HG03469 (cell line): ENCODE results near the gene CENPO.

Experiments
- ATAC-seq: cut with Tn5 transposase; IDR thresholded peaks from one replicate; pipeline ENCODE4 v1.9.1; 2021; ENCODE audit warnings: mild to moderate bottlenecking, moderate library complexity, moderate number of reproducible peaks; ENCODE audit not compliant: unreplicated experiment

The CENPO gene, protein sequence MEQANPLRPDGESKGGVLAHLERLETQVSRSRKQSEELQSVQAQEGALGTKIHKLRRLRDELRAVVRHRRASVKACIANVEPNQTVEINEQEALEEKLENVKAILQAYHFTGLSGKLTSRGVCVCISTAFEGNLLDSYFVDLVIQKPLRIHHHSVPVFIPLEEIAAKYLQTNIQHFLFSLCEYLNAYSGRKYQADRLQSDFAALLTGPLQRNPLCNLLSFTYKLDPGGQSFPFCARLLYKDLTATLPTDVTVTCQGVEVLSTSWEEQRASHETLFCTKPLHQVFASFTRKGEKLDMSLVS

DNA sequence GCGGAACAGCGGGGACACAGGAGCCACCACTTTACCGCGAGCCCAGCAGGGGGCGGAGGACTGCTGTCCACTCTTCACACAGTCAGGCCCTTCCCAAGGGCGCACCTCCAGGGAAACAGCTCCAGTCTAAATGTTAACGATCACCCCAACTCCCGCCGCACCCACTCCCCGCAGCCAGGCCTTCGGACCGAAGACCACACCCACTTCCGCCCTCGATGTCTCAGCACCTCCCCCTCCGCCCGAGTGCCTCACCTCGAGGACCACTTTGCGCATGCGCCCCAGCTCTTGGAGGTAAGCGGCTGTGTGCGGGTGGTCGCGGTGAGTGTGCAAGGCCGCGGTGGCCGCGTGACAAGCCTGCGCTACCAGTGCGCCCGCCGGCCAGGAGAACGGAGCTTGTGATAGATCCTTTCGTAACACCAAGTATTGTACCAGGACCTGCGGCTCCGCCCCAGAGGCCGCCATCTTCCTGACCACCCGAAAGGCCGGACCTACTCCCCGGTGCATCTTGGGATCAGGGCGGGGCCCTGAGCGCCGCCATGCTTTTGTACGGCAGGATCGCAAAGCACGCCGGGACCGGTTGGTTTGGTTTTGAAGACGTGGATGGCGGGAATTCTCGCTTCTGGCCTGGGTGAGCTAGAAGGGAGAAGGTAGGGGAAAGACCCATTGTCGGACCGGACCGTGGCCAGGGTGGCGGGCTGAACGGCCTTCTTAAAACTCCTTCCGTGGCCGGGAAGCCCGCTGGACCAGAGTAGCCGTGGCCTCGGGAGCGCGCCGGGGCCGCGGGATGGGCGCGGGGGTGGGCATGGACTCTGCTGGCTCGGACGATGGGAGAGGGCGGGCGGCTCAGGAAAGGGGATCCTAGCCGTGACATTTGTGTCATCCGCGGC, at the start of gene CENPO, which contains the start of gene PTRHD1:
TSS of gene CENPO (plus strand) at position 552 of the 887 bp plus-strand sequence. CDS start 495 bp downstream, outside the sequence.
TSS of gene PTRHD1 (minus strand) at position 518 of the 887 bp plus-strand sequence. CDS start at position 504, 14 bp downstream.
- peak; percentile 77 for ATAC-seq

DNA sequence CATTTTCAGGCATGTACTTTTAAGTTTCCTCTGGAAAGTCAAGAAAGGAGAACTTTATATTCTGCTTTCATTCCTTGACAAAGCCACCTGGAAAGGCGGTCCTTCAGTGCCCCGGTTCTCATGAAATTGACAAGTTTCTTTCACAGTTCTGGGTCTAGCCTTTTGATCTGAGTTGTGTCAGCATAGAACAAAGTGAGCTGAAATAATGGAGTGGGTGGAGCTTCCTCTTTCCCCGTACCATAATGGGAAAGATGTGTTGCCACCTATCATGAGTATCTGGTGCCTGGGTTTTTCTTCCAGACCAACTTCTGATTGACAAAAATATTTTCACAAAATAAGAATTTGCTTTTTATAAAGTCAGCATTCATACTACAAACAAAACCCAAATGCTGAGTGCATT, 49.3 kb upstream of the CENPO start:
- no peak for ATAC-seq

DNA sequence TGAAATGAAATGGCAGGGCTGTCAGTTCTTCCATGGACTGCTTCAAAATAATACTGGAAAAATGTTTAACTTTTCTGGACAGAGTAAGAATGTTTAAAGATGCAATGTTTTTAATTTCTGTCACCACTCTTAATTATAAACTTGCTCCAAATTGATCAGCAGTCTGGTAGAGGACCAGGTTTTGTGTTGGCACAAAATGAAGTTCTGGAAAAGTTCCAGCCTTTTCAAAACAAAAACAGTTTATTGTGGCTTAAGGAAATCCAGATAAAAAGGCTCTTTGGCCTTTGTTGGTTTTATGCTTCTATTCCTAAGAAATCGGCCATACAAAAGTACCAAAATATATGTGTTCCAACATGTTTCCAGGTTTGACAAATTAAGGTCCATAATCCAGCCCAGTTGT, 48.9 kb upstream of the CENPO start:
- ATAC-seq = no peak

DNA sequence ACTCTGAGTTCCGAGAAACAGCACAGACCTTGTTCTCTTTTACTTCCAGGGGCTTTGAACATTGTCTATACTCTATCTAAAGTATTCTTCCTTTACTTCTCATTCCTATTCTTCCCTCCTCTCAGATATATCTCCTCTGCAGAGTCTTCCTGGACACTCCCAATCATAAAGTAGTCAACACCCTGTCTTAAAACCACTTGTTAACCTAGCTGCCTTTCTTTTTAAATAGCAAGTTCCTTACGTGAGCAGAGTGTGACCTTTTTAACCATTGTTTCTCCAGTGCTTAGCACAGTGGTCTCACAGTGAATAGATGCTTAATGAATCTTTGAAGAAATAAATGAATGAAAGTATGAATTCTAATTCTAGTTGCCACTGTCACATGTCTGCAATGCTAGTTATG, 47.4 kb upstream of the CENPO start:
- no peak for ATAC-seq

DNA sequence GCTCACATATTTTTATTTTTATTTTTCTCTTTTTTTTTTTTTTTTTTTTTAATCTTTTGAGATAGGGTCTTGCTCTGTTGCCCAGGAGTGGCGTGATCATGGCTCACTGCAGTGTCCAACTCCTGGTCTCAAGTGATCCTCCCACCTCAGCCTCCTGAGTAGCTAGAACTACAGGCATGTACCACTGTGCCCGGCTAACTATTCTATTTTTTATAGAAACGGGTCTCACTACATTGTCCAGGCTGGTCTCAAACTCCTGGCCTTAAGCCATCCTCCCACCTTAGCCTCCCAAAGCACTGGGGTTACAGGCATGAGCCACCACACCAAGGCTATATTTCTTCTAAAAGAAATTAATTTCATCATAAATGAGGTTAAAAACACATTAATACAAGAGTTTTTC, 45.9 kb upstream of the CENPO start:
- no peak for ATAC-seq

DNA sequence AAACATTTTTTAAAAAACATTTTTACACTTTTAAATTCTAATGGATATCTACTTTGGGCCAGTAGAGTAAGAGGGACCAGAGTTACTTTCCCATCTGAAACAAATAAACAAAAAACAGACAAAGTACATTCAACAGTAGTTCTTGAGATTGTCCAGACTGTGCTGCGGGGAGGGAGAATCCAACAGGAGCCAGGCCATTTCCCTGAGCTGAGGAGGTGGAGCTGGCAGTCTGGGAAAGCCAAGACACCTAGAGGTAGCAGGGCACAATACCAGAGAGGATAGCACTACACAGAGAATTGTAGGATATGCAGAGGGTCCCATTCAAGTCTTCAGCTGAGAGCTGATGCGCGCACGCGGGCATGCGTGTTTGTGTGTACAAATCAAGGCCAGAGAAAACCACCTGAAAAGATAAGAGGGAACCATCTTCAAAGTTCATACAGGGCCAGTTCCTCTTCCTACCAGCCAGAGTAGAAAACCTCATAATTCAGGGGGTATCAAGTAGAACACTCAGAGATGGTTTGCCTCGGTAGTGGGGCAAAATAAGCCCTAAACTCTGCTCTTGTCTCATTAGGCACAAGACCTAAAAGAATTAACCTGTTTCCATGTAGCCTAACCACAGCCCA, 44.0 kb upstream of the CENPO start:
- no peak for ATAC-seq

DNA sequence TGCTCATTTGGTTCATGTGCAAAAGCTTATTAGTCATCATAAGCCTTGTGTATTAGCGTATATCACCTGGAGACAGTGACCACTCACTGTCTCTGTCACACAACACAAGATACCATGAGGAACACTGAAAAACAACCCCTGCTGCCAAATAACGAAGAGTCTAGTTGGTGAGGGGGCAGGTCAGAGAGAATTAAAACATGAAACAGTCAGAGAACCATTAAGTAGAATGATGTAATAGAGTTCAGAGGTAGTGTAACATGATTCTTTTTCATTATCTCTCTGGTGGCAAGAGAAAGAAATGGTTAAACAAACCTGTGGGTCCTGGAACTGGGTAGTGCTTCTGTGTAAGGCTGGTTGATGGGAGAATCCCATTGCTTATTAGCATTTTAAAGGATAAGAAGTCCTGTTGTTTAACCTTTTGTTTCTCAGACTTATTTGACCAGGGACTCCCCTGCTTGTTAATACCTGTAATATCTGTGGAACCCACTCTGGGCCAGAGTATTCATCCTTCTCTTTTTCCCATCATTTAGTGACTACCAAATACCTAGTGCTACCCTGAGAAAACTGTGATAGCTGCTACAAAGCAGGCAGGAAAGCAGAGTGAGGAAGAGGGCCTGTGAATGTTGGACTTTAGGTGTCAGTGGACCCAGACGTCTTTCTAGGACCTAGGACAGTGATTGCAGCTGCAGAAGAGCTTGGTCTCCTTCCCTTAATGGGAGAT, 38.1 kb upstream of the CENPO start:
- no peak for ATAC-seq

DNA sequence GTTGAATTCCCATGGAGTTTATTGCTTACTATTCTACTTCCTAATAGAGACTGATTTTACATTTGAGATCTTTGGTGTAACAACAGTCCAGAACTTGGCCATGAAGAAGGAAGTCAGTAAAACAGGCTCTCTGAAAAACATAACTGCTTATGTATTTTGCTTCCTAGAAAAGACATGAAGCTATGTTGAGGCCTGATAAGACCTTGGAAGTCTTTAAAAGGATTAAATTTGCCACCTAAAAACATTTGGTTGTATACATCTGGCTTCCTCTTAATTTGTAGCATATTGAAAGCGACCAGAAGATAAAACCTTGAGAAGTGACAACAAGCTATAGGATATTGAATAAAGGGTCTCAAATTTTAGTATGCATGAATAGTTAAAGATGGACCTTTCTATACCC, 36.4 kb upstream of the CENPO start:
- ATAC-seq = no peak

DNA sequence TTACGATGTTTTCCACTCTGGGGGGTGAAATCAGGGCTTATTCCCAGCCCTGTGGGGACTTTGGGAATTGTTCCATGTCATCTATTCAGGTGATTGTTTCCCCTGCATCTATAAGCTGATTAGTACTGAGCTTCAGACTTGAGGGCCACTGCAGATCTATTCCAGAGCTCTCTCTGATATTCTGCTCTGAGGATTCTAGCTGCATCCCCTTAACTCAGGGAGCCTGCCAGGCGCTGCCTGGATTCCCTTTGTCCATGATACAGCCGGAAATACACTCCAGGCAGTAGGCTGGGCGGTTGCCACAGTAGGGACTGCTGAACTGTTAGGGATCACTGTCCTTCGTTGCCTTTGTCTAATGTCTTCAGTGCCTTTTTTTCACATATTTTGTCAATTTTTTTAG, 31.4 kb upstream of the CENPO start:
- ATAC-seq = no peak

DNA sequence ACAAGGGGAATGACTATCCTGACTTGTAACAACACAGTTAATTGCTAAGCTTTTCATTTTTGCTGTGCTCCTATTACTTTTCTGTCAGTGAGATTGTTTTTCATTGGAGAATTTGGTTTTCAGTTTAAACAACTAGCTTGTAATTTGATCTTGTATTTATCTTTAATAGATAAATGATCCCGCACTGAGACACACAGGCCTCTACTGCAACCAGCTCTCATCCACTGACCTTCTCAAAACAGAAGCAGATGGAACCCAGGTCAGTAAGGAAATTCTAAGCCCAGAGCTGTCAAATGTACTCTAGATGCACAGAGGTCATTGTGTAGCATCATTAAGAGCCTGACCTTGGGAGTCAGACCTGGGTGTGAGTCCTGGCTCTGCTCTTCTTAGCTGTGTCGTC, 30.7 kb upstream of the CENPO start:
- no peak for ATAC-seq

DNA sequence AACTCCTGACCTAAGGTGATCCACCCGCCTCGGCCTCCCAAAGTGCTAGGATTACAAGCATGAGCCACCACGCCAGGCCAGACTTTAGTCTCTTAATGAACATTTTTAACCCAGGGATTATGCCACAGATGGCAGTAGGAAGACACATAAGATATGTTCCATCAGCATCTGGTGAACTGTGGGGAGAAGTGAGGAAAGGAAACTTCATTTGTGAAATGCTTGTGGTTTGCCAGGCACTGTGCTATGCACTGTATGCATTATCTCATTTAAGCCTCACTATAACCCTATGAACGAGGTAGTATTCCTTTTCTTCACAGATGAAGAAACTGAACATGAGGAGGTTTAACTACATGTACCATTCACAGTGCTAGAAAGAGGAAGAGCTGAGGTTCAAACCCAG, 29.4 kb upstream of the CENPO start:
- no peak for ATAC-seq

DNA sequence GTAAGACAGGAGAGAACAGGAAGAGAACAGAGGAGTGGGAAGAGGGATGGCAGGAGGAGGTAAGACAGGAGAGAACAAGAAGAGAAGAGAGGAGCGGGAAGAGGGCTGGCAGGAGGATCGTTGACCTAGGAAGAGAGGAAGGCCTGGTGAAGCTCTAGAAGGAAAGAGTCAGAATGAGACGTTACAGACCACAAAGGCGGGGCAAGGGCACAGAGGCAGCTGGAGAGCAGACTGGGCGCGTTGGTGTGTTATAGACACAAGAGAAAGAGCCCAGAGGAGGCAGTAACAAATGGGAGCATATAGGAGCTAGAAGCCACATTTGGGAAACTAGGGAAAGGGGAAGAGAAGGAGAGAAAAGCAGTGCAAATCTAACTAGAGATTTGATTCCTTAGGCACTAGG, 26.6 kb upstream of the CENPO start:
- ATAC-seq = no peak

DNA sequence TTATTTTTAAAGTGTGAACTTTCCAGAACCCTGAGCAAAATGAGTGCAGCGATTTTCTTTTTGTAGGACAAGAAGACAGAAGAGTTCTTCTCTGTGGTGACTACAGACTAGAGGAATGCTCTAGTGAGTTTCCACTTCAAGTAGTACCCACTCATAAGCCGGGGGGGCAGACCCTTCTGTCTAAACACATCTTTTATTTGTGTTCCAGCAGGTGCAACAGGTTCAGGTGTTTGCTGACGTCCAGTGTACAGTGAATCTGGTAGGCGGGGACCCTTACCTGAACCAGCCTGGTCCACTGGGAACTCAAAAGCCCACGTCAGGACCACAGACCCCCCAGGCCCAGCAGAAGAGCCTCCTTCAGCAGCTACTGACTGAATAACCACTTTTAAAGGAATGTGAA, 25.2 kb upstream of the CENPO start:
- no peak for ATAC-seq

DNA sequence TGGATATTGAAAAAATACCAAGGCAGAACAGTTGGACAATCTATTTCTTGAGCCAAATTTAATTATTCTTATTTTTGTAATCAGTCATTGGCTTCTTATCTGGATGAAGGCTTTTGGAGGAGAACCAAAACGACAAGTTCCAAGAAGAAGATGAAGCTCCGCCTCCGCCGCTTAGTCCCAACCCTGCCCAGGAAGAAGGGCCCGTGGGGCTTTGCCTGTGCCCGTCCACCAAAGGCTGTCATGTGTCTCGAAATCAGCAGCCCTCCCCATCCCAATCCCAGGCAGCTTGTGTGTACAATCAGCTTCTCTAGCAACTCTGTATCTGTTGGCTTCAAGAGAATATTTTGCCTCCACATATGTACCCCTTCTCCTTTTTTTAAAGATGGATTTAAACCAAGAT, 24.6 kb upstream of the CENPO start:
- no peak for ATAC-seq

DNA sequence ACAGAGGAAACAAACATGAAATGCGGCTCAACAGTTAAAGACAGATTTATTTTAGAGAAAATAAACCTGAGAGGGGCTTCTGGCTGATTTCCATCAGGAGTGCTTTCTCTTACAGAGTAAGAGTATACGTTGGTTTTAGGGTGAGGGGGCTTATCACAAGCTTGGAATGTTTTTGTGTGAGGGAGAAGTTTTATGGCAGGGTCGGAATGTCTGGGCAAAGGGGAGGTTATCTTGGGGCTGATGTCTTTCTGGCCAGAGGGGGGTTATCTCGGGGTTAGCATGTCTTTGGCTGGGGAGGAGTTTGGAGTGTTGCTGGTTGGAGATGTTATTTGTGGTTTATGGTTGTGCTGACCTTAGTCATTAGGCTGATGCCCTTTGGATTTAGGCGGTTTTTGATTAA, 22.2 kb upstream of the CENPO start:
- no peak for ATAC-seq

DNA sequence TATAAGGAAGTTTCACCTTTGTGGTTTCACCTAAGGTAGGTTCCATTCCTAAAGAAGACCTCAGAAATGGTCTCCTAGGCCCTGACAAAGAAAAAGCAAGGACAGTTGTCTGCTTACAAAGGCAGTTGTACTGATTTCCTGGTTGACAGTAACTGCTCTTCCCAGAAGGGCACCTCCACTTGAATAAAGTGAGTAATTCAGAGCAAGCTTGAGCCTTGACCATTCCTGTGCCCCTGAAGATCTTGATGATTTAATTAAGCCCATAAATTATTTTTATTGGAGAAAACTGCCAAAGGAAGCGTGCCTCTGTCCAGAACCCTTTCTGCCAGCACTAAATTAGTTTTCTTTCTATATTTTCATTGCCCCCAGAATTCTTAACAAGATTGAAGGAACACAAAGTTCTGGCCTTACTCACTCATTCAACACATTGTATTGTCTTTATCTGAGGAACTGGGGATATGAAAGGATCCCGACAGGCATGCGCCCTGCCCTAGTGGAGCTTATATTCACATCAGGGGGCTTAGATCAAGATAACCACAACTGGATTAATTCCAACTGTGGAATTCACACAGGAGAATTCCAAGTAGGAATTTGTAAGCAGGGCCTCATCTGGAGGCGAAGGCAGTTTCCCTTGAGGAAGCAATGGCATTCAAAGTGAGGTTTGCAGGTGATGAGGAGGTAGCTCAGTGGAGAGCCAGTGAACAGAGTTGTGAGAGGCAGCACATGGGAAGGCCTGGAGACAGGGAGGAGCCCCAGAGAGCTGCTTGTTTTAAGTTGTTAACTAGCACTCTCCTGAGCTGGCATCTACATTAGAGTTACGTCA, 21.2 kb upstream of the CENPO start:
- no peak for ATAC-seq

DNA sequence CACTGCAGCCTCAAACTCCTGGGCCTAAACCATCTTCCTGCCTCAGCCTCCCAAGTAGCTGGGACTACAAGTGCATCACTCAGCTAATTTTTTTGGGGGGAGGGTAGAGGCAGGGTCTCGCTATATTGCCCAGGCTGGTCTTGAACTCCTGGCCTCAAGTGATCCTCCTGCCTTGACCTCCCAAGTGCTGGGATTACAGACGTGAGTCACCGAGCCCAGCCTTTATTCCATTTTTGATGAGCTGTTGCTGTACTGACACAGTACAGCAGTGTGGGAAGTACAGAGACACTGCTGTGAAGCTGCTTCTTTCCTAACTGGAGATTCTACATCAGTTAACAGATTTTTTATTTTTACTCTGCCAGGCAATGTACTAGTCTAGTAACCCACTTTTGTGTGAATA, 18.9 kb upstream of the CENPO start:
- no peak for ATAC-seq

DNA sequence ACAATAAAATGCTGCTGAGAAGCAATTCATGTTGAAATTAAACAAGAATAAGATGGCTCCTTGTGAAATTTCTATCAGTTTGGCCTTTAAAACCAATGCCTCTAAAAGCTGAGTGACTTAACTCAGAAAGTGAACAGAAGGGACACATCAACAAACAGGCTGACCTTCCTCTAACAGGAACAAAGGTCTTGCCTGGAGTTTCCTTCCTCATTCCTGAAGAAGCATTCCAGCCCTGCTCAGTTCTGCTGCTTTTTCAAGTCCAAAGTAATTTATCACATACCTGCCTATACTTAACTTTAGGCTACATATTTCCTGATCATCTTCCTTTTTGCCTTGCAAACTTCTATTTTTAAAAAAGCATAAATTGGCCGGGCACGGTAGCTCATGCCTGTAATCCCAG, 14.1 kb upstream of the CENPO start:
- ATAC-seq = no peak

DNA sequence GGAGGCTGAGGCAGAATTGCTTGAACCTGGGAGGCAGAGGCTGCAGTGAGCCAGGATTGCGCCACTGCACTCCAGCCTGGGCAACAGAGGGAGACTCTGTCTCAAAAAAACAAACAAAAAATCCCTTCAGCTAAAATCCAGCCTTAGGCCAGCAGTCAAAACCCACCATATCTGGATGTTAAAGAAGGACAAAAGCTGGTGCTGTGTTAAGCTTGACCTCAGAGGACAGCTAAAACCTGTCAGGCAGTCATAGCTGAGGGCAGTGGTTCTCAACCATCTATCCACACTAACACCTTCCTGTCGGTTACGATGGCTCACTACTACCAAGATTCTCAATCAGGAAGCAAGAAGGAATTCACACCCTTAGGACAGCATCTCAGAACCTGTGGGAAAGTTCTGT, 9.6 kb upstream of the CENPO start:
- no peak for ATAC-seq

DNA sequence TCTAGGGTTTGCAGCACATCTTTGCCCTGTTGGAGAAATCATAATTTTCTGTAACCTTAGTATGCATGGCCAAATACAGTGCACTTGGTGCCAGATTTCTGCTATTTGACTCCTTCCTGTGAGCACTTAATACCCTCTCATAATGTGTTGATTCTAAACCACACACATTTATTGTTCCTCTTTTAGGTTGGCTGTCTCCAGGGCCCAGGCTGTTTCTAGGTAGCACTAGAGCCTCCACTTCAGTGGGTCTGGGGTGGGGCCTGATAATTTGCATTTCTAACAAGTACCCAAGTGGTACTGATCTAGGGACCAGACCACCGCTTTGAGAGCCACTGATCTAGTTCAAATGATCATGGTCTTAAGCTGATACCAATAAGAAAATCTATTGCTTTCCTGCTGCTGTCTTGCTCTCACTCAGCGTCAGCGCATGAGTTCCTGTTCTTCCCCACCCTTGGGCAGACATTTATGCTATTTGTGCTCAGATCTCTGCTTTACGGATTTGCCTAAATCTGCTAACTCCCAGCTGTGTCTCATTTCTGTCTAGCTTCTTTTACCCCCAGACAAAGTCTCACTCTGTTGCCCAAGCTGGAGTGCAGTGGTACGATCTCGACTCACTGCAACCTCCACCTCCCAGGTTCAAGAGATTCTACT, 7.4 kb upstream of the CENPO start:
- ATAC-seq = peak; percentile 80
